K562 (cell line): ENCODE measurements around the gene FBXW8. TPM values are rescaled to one million over a fixed set of nuclear protein-coding genes. Genes with fewer than 3 reads are reported as not detected.

ENCODE experiments used
- ATAC-seq: fragments of 200-7000 bp; cut with Tn5 transposase; 3 replicates; pipeline ENCODE4 v1.9.1; 2020; ENCODE audit warnings: moderate library complexity
- BruUV-seq: library from RNA; stranded (reverse); fragments of 400-500 nt; replicated peaks from 2 replicates; lab custom pipeline; 2021; lab: Mats Ljungman, UMichigan
- CTCF ChIA-PET: fragments of 300-600 bp; formaldehyde crosslinking; extraction: SDS; loops from one replicate; lab custom pipeline; 2021; ENCODE audit warnings: low intra/inter-chr PET ratio; lab: Yijun Ruan, JAX
- POLR2A ChIA-PET: fragments of 300-600, 350-650 bp; sonication (Branson Sonifier 250); formaldehyde crosslinking; extraction: SDS; loops from one replicate; lab custom pipeline; 2021; ENCODE audit warnings: antibody characterized with exemption, inconsistent platforms; lab: Yijun Ruan, JAX
- DNase-seq, 4 experiments: peaks; one replicate each; pipeline versions ENCODE4 v3.0.0 to v3.0.0-alpha.2; 2011 to 2018; ENCODE audit warnings: low spot score in 3 of 4, mixed read lengths in 3 of 4; ENCODE audit errors: extremely low read depth in 1 of 4
- FAIRE-seq: peaks from 2 replicates; lab custom pipeline; 2011; peaks lifted over from hg19 to GRCh38; lab: Jason Lieb, UNC
- H2AFZ ChIP-seq: 2 replicates; pipeline ENCODE4 v1.6.0; 2011; ENCODE audit warnings: low read depth, low read length, control low read depth, inconsistent platforms
- H3K27ac ChIP-seq: fragments of 200-600 bp; 3 replicates; pipeline ENCODE4 v1.8.0; 2011; ENCODE audit warnings: low read depth, mild to moderate bottlenecking, control low read depth, inconsistent platforms, low read length, moderate library complexity, mixed read lengths; ENCODE audit errors: extremely low read depth
- H3K27me3 ChIP-seq, 2 experiments: fragments of 300-600 bp in 1 of 2; 2 replicates in 1 of 2; 3 replicates in 1 of 2; pipeline versions ENCODE4 v1.6.0 to v1.8.0; 2011; ENCODE audit warnings: inconsistent platforms in 2 of 2, low read length in 2 of 2, mild to moderate bottlenecking in 1 of 2, mixed read lengths in 1 of 2, moderate library complexity in 1 of 2; ENCODE audit not compliant: control insufficient read depth in 2 of 2, insufficient read depth in 2 of 2
- H3K36me3 ChIP-seq: fragments of 300-600 bp; 3 replicates; pipeline ENCODE4 v1.8.0; 2011; ENCODE audit warnings: mild to moderate bottlenecking, low read length, inconsistent platforms; ENCODE audit not compliant: control insufficient read depth, insufficient read depth
- H3K4me1 ChIP-seq, 2 experiments: fragments of 200-600 bp in 1 of 2; replicated peaks in 1 of 2; 2 replicates in 1 of 2; 3 replicates in 1 of 2; pipeline versions ENCODE4 v1.5.1 to v1.8.0; 2011; ENCODE audit warnings: inconsistent platforms in 2 of 2, low read length in 2 of 2, mild to moderate bottlenecking in 1 of 2, mixed read lengths in 1 of 2, moderate library complexity in 1 of 2; ENCODE audit not compliant: control insufficient read depth in 2 of 2, insufficient read depth in 2 of 2
- H3K4me2 ChIP-seq: 2 replicates; pipeline ENCODE4 v1.6.1; 2011; ENCODE audit warnings: low read length, control low read depth, inconsistent platforms, mixed read lengths; ENCODE audit not compliant: insufficient read depth
- H3K4me3 ChIP-seq: fragments of 200-600 bp; sonication (generic), shearing (Covaris generic); 2 replicates; pipeline ENCODE4 v1.5.1; 2016; ENCODE audit warnings: control low read depth, inconsistent platforms
- H3K79me2 ChIP-seq: fragments of 200-600 bp; 3 replicates; pipeline ENCODE4 v1.8.0; 2011; ENCODE audit warnings: low read length, inconsistent platforms; ENCODE audit not compliant: control insufficient read depth, insufficient read depth
- H3K9ac ChIP-seq, 2 experiments: 2 replicates each; pipeline versions ENCODE4 v1.6.0 to v1.6.1; 2011; ENCODE audit warnings: low read depth in 2 of 2, low read length in 2 of 2, control low read depth in 1 of 2, inconsistent platforms in 1 of 2, mild to moderate bottlenecking in 1 of 2, mixed read lengths in 1 of 2; ENCODE audit not compliant: insufficient read depth in 1 of 2
- H3K9me1 ChIP-seq: one replicate; pipeline ENCODE4 v1.6.0; 2011; ENCODE audit warnings: inconsistent platforms, mild to moderate bottlenecking, low read length, moderate library complexity; ENCODE audit not compliant: control insufficient read depth, insufficient read depth
- H3K9me3 ChIP-seq: replicated peaks from 2 replicates; pipeline ENCODE4 v1.5.1; 2011; ENCODE audit warnings: low read depth, low read length, inconsistent platforms; ENCODE audit not compliant: control insufficient read depth, insufficient read depth
- H4K20me1 ChIP-seq: replicated peaks from 2 replicates; pipeline ENCODE4 v1.6.1; 2011; ENCODE audit warnings: low read length, inconsistent platforms, mixed read lengths; ENCODE audit not compliant: control insufficient read depth, insufficient read depth
- BMI1 ChIP-seq: fragments of 150-350 bp; IDR thresholded peaks from 2 replicates; pipeline ENCODE4 v1.6.1; 2014; ENCODE audit warnings: low read length
- CREB3 ChIP-seq: fragments of 450-650 bp; conservative IDR thresholded peaks from 2 replicates; pipeline ENCODE4 v1.6.1; 2016; ENCODE audit warnings: missing genetic modification characterization, low read depth, mild to moderate bottlenecking, missing compliant biosample characterization, moderate library complexity
- CTBP1 ChIP-seq: fragments of 450-650 bp; IDR thresholded peaks from 2 replicates; pipeline ENCODE4 v1.6.1; 2016; ENCODE audit warnings: borderline replicate concordance
- DPF2 ChIP-seq: fragments of 450-650 bp; IDR thresholded peaks from 2 replicates; pipeline ENCODE4 v1.6.1; 2016
- HDAC1 ChIP-seq, 2 experiments: fragments of 450-650 bp; IDR thresholded peaks; 2 replicates each; pipeline ENCODE4 v1.6.1; 2016 to 2017; ENCODE audit warnings: inconsistent platforms in 1 of 2, mild to moderate bottlenecking in 1 of 2, moderate library complexity in 1 of 2
- JUNB ChIP-seq: fragments of 450-650 bp; formaldehyde crosslinking; conservative IDR thresholded peaks from 2 replicates; pipeline ENCODE4 v1.4.0; 2020; ENCODE audit warnings: mild to moderate bottlenecking
- MEIS2 ChIP-seq: fragments of 450-650 bp; IDR thresholded peaks from 2 replicates; pipeline ENCODE4 v1.6.1; 2014; ENCODE audit warnings: mild to moderate bottlenecking; ENCODE audit not compliant: partially characterized antibody
- MYNN ChIP-seq, 2 experiments: sonication (generic); formaldehyde crosslinking in 1 of 2; IDR thresholded peaks; 2 replicates each; pipeline versions ENCODE4 v1.5.0 to v1.6.1; 2016 to 2020; ENCODE audit warnings: antibody characterized with exemption in 1 of 2, missing genetic modification reagents in 1 of 2
- PRPF4 ChIP-seq: fragments of 200-400 bp; formaldehyde crosslinking; IDR thresholded peaks from one replicate; pipeline ENCODE4 v1.6.1; 2017; ENCODE audit warnings: low read length, low read depth, mild to moderate bottlenecking; ENCODE audit not compliant: insufficient read depth, poor library complexity, severe bottlenecking
- SIX5 ChIP-seq, 2 experiments: IDR thresholded peaks; 2 replicates each; pipeline ENCODE4 v1.6.1; 2011; ENCODE audit warnings: low read length in 2 of 2, borderline replicate concordance in 1 of 2, low read depth in 1 of 2, mild to moderate bottlenecking in 1 of 2, moderate library complexity in 1 of 2; ENCODE audit not compliant: insufficient read depth in 1 of 2
- SPI1 ChIP-seq: IDR thresholded peaks from 2 replicates; pipeline ENCODE4 v1.6.1; 2011; ENCODE audit warnings: low read depth, low read length, control low read depth, borderline replicate concordance
- TAL1 ChIP-seq: fragments of 450-650 bp; IDR thresholded peaks from 2 replicates; pipeline ENCODE4 v1.6.1; 2016; ENCODE audit warnings: mild to moderate bottlenecking
- XRCC3 ChIP-seq: fragments of 450-650 bp; IDR thresholded peaks from 2 replicates; pipeline ENCODE4 v1.6.1; 2017; ENCODE audit warnings: mild to moderate bottlenecking, moderate library complexity
- ZNF143 ChIP-seq: sonication (generic); formaldehyde crosslinking; IDR thresholded peaks from 2 replicates; pipeline ENCODE4 v1.9.0; 2022; ENCODE audit warnings: mild to moderate bottlenecking, missing genetic modification reagents
- ZNF217 ChIP-seq: sonication (generic); formaldehyde crosslinking; IDR thresholded peaks from 2 replicates; pipeline ENCODE4 v1.8.0; 2022; ENCODE audit warnings: mild to moderate bottlenecking, missing genetic modification reagents
- ZNF277 ChIP-seq: fragments of 250-450 bp; sonication (Bioruptor Pico); IDR thresholded peaks from 2 replicates; pipeline ENCODE4 v1.8.0; 2022; ENCODE audit warnings: inconsistent platforms, mild to moderate bottlenecking, moderate library complexity, borderline replicate concordance
- ZNF696 ChIP-seq: fragments of 250-450 bp; sonication (Bioruptor Pico); conservative IDR thresholded peaks from 2 replicates; pipeline ENCODE4 v1.4.0; 2020; ENCODE audit warnings: mild to moderate bottlenecking, moderate library complexity
- WGBS: fragments of 100-300 bp; shearing (Covaris generic); methylation state at CpG from one replicate; pipeline ENCODE4 v1.1.6; 2016; ENCODE audit warnings: low coverage, mixed read lengths; ENCODE audit not compliant: insufficient coverage; ENCODE audit errors: missing lambda C conversion rate; 5-methylcytosine and 5-hydroxymethylcytosine counted together
- in situ Hi-C: fragments of 300-500 bp; cut with MboI; formaldehyde crosslinking; loops from 4 replicates; pipeline ENCODE4 v1.15.0; 2018; ENCODE audit warnings: inconsistent platforms, mixed read lengths
- intact Hi-C: fragments of 100-400 bp; cut with micrococcal nuclease; formaldehyde crosslinking; loops from 2 replicates; pipeline ENCODE4 v1.14.2; 2022
- polyA plus RNA-seq, 8 experiments: library from polyadenylated mRNA; depleted of rRNA in 4 of 8; stranded (reverse) in 5 of 8; unstranded in 3 of 8; fragments of >200 nt; fragmentation: Nextera tagmentation in 2 of 8; fragmentation: Illumina TruSeq in 1 of 8; extraction: Ambion mirVana in 2 of 8; extraction: Trizol in 1 of 8; gene quantifications; 2 replicates each; pipeline versions ENCODE4 v1.2.1 to v1.2.3, GENCODE V29; 2011 to 2014; ENCODE audit warnings: inconsistent platforms in 1 of 8, missing spikeins in 1 of 8
- total RNA-seq, 7 experiments: library from RNA; depleted of rRNA in 6 of 7; stranded (reverse); fragments of >200 nt in 6 of 7; fragmentation: Illumina TruSeq in 2 of 7; extraction: Trizol in 2 of 7; gene quantifications; 2 replicates each; pipeline versions ENCODE4 v1.2.1 to v1.2.3, GENCODE V29; 2011 to 2021; ENCODE audit warnings: low replicate concordance in 1 of 7
- TF ChIP-seq, protein P1 (sequence below): sonication (generic); formaldehyde crosslinking; IDR thresholded peaks from 2 replicates; pipeline ENCODE4 v1.8.1; 2023; ENCODE audit warnings: mild to moderate bottlenecking, missing genetic modification reagents
- TF ChIP-seq, protein P2 (sequence below): fragments of 200-800 bp; sonication (Bioruptor generic); IDR thresholded peaks from 2 replicates; pipeline ENCODE4 v1.6.1; 2017; ENCODE audit warnings: missing genetic modification characterization, missing compliant biosample characterization

Gene FBXW8
- total and polyA plus RNA-seq, 9 of the 15 experiments (the other 6 are each of a cell fraction or from before 2014, with no cell fraction given): 0.58 to 8.3 (median 4.4) TPM

GRCh38 chr12:116933091-116933490, 22.3 kb downstream of the FBXW8 start:
- no TSS peak for BruUV-seq
- no peaks in the 10 kb centered on the region for H4K20me1 ChIP-seq
- DNase-seq (no peak), ATAC-seq (no peak), FAIRE-seq (no peak)
- POLR2A ChIA-PET: no interaction called here
- H3K9me1 ChIP-seq: no peaks in the 10 kb centered on the region
- no peak overlapping the region for H3K27ac ChIP-seq
- no peak overlapping the region for H3K9ac ChIP-seq
- H3K27me3 ChIP-seq: no peaks in the 10 kb centered on the region
- H3K36me3 ChIP-seq: peaks cover 10% of the 10 kb centered on the region
- H3K4me1 ChIP-seq: no peaks in the 10 kb centered on the region
- no peak overlapping the region for H3K4me2 ChIP-seq
- no peak overlapping the region for H2AFZ ChIP-seq
- H3K4me3 ChIP-seq: no peak overlapping the region
- intact Hi-C loops: no loop called here
- WGBS: 84% methylated on average over 2 of the region's 2 CpGs
- CTCF ChIA-PET: no interaction called here
- no peaks in the 10 kb centered on the region for H3K9me3 ChIP-seq
- in situ Hi-C loops: no loop called here
- no peaks in the 10 kb centered on the region for H3K79me2 ChIP-seq
- TF ChIP-seq SPI1: no peak
- no peak for TF ChIP-seq BMI1
- no peak for TF ChIP-seq ZNF277 (CRISPR knock-in tag)
- TF ChIP-seq, protein P1, sequence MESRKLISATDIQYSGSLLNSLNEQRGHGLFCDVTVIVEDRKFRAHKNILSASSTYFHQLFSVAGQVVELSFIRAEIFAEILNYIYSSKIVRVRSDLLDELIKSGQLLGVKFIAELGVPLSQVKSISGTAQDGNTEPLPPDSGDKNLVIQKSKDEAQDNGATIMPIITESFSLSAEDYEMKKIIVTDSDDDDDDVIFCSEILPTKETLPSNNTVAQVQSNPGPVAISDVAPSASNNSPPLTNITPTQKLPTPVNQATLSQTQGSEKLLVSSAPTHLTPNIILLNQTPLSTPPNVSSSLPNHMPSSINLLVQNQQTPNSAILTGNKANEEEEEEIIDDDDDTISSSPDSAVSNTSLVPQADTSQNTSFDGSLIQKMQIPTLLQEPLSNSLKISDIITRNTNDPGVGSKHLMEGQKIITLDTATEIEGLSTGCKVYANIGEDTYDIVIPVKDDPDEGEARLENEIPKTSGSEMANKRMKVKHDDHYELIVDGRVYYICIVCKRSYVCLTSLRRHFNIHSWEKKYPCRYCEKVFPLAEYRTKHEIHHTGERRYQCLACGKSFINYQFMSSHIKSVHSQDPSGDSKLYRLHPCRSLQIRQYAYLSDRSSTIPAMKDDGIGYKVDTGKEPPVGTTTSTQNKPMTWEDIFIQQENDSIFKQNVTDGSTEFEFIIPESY: no peak
- TF ChIP-seq, protein P2, sequence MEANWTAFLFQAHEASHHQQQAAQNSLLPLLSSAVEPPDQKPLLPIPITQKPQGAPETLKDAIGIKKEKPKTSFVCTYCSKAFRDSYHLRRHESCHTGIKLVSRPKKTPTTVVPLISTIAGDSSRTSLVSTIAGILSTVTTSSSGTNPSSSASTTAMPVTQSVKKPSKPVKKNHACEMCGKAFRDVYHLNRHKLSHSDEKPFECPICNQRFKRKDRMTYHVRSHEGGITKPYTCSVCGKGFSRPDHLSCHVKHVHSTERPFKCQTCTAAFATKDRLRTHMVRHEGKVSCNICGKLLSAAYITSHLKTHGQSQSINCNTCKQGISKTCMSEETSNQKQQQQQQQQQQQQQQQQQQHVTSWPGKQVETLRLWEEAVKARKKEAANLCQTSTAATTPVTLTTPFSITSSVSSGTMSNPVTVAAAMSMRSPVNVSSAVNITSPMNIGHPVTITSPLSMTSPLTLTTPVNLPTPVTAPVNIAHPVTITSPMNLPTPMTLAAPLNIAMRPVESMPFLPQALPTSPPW: no peak
- no peak for TF ChIP-seq TAL1
- TF ChIP-seq ZNF143 (CRISPR knock-in tag): no peak
- TF ChIP-seq JUNB (CRISPR knock-in tag): no peak
- TF ChIP-seq PRPF4: no peak
- TF ChIP-seq HDAC1 (IDR thresholded peaks at IDR 0.05): no peak
- TF ChIP-seq MEIS2: no peak
- TF ChIP-seq MYNN (IDR thresholded peaks at IDR 0.05): no peak
- no peak for TF ChIP-seq MYNN (CRISPR knock-in tag; IDR thresholded peaks at IDR 0.05)
- no peak for TF ChIP-seq ZNF696 (CRISPR knock-in tag)
- no peak for TF ChIP-seq XRCC3
- TF ChIP-seq CREB3 (tag): no peak
- no peak for TF ChIP-seq ZNF217 (CRISPR knock-in tag)
- TF ChIP-seq SIX5 (IDR thresholded peaks at IDR 0.05; ENCODE audit: borderline replicate concordance in 1 of 2, insufficient read depth in 1 of 2, low read depth in 1 of 2, low read length in 2 of 2): no peak
- no peak for TF ChIP-seq CTBP1
- no peak for TF ChIP-seq DPF2
